ENCODE data around the gene BRI3. TPM values are rescaled to one million over a fixed set of nuclear protein-coding genes. Genes with fewer than 3 reads are reported as not detected.

The BRI3 gene, protein sequence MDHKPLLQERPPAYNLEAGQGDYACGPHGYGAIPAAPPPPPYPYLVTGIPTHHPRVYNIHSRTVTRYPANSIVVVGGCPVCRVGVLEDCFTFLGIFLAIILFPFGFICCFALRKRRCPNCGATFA
- total RNA-seq = 10 to 100 TPM; 49.4 to 49.9 TPM

DNA sequence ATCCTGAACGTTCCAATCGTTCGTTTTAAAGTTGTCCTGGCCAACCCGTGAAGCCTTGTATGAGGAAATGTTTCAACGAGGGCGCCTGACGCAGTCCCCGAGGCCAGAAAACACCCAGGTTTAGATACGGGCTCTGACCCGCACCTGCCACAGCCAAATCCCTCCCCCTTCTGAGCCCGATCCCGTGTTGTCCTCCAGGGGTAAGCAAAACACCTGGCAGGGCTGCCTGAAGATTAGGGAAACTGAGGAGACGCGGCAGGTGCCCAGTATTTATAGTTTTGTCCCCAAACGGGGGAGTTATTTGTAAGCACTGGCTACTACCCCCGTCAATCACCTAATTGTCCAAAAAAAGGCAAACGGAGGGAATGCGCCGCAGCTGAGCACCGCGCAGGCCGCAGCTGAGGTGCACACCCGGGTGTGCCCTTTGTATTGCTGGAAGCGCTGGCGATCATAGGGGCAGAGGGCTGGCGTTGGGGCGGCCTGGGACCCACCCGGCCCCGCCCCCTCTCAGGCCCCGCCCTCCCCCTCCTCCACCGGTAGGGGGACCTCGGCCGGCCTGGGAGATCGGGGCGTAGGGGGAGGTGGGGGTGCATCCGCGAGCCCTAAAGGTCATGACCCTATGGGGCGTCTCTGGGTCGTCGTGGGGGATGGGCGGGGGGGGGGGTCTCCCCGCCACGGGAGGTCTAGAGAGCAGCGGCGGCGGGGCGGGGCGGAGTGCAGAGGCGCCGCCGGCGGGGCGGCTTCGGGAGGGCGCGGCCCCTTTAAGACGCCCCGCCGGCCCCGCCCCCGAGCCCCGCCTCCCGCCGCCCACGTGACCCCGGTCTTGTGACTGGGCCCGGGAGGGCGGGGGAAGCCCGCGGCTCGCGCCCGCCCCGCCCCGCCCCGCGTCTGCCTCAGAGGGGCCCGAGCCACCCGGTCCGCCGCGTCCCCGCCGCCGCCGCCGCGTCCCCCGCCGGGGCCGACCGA is at the start of gene BRI3:
TSS of gene BRI3 (plus strand) at position 896 of the 966 bp plus-strand sequence. CDS start 110 bp downstream, outside the sequence.
- Mint-ChIP-seq H3K36me3 (ENCODE audit: low read depth) (peaks cover 4% of the 10 kb centered on the region), H3K4me3 (peak within 1 kb of the TSS; percentile 77), H3K4me1 (peaks cover 28% of the 10 kb centered on the region), H3K27ac (peak within 1 kb of the TSS; percentile 68), H3K27me3 (no peaks in the 10 kb centered on the region), H3K9me3 (no peaks in the 10 kb centered on the region)
- ChIA-PET CTCF (no interaction called here), POLR2A (interaction anchor here (1.4 to 1.9 kb wide), 2 partner anchors 30 kb away, joined by 6 to 9 read pairs; partner anchors contain the start of gene TECPR1)
- DNase-seq = peak; percentile 92

DNA sequence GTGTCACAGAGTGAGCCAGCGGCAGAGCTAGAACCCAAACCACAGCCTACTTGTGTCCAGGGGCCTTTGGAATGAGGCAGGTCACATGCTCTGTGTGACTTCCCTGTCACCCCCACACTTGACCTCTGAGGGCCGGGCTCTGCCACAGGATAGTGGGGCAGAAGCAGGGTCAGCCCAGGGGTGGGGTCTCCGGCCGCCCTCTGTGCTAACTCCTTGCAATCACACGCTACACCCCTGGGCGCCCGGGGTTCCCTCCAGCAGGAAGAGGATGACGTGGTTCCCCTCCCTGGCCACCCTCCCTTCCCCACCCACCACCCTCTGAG is 49.3 kb upstream of the BRI3 start:
- no peaks in the 10 kb centered on the region for H3K27me3 Mint-ChIP-seq
- DNase-seq = no peak
- CTCF ChIA-PET = interaction anchor here (0.7 kb wide), 1 partner anchor 76 kb away, joined by 3 read pairs; no protein-coding TSS in a partner anchor
- POLR2A ChIA-PET = interaction anchor here (1.6 kb wide), 1 partner anchor 19 kb away, joined by 4 read pairs; no protein-coding TSS in a partner anchor
- no peaks in the 10 kb centered on the region for H3K9me3 Mint-ChIP-seq
- peaks cover 23% of the 10 kb centered on the region for H3K36me3 Mint-ChIP-seq (ENCODE audit: low read depth)
- no peaks in the 10 kb centered on the region for H3K4me1 Mint-ChIP-seq
- no peak overlapping the region for H3K4me3 Mint-ChIP-seq
- no peak overlapping the region for H3K27ac Mint-ChIP-seq

DNA sequence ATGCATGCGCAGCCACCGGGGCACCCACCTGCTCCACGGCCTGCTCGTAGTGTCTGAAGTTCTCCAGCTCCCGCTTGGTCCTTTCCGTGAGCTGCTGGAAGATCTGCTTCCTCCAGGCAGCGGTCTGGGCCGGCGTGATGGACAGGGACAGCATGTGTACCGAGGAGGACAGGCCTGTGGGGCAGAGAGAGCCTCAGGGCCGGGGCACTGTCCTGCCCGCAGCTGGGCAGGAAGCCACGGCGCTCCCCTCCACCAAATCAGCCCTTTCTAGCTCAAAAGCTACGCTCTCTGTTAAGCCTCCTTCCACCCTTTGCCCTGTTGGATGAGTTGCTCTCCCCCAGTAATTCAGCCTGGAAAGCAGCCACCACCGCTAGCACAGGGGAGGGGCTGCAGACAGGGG is 48.7 kb upstream of the BRI3 start:
- Mint-ChIP-seq H3K4me3 (no peak overlapping the region), H3K27me3 (no peaks in the 10 kb centered on the region), H3K27ac (no peak overlapping the region), H3K9me3 (no peaks in the 10 kb centered on the region), H3K4me1 (no peaks in the 10 kb centered on the region), H3K36me3 (ENCODE audit: low read depth) (peaks cover 19% of the 10 kb centered on the region)
- ChIA-PET CTCF (interaction anchor here (0.7 kb wide), 1 partner anchor 77 kb away, joined by 3 read pairs; no protein-coding TSS in a partner anchor), POLR2A (interaction anchor here (1.6 kb wide), 1 partner anchor 18 kb away, joined by 4 read pairs; no protein-coding TSS in a partner anchor)
- no peak for DNase-seq

GRCh38 chr7:98233219-98234070 is 48.0 kb upstream of the BRI3 start:
- Mint-ChIP-seq H3K4me1 (no peaks in the 10 kb centered on the region), H3K36me3 (ENCODE audit: low read depth) (peaks cover 18% of the 10 kb centered on the region), H3K9me3 (no peaks in the 10 kb centered on the region), H3K27me3 (no peaks in the 10 kb centered on the region), H3K27ac (no peak overlapping the region), H3K4me3 (no peak overlapping the region)
- ChIA-PET CTCF (interaction anchor here (0.5 kb wide), 1 partner anchor 26 kb away, joined by 3 read pairs; no protein-coding TSS in a partner anchor), POLR2A (interaction anchor here (1.6 kb wide), 1 partner anchor 17 kb away, joined by 4 read pairs; no protein-coding TSS in a partner anchor)
- no peak for DNase-seq

GRCh38 chr7:98234429-98235147 is 46.9 kb upstream of the BRI3 start:
- no peak overlapping the region for H3K4me3 Mint-ChIP-seq
- H3K9me3 Mint-ChIP-seq = no peaks in the 10 kb centered on the region
- no peaks in the 10 kb centered on the region for H3K27me3 Mint-ChIP-seq
- POLR2A ChIA-PET = interaction anchor here (1.1 kb wide), 1 partner anchor 16 kb away, joined by 3 read pairs; no protein-coding TSS in a partner anchor
- peaks cover 29% of the 10 kb centered on the region for H3K36me3 Mint-ChIP-seq (ENCODE audit: low read depth)
- H3K27ac Mint-ChIP-seq = no peak overlapping the region
- H3K4me1 Mint-ChIP-seq = no peaks in the 10 kb centered on the region
- no peak for DNase-seq
- CTCF ChIA-PET = interaction anchor here (0.5 to 1.0 kb wide), 2 partner anchors 25 to 67 kb away, joined by 3 read pairs; no protein-coding TSS in a partner anchor

DNA sequence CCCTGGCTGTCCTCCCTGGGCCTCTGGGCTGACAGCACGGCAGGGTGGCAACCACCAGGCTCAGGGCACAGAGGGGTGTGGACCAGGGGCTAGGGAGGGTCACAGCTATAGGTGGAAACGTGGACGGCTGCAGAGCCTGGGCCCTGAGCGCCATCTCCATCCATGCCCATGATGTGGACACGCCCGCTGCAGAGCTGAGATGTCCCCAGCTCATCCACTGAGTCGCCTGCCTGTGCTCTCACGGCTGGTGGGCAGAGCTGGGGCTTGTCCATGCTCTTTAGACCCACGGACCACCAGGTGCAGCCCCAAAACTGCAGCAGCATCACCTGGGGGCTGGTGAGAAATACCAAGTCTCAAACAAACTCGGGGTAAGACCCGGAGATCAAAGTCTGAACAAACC is 45.6 kb upstream of the BRI3 start:
- H3K27me3 Mint-ChIP-seq = no peaks in the 10 kb centered on the region
- no peaks in the 10 kb centered on the region for H3K9me3 Mint-ChIP-seq
- POLR2A ChIA-PET = no interaction called here
- no peak overlapping the region for H3K27ac Mint-ChIP-seq
- no peak overlapping the region for H3K4me3 Mint-ChIP-seq
- DNase-seq = no peak
- peaks cover 33% of the 10 kb centered on the region for H3K36me3 Mint-ChIP-seq (ENCODE audit: low read depth)
- CTCF ChIA-PET = interaction anchor here (1.0 kb wide), 1 partner anchor 68 kb away, joined by 3 read pairs; no protein-coding TSS in a partner anchor
- no peaks in the 10 kb centered on the region for H3K4me1 Mint-ChIP-seq

DNA sequence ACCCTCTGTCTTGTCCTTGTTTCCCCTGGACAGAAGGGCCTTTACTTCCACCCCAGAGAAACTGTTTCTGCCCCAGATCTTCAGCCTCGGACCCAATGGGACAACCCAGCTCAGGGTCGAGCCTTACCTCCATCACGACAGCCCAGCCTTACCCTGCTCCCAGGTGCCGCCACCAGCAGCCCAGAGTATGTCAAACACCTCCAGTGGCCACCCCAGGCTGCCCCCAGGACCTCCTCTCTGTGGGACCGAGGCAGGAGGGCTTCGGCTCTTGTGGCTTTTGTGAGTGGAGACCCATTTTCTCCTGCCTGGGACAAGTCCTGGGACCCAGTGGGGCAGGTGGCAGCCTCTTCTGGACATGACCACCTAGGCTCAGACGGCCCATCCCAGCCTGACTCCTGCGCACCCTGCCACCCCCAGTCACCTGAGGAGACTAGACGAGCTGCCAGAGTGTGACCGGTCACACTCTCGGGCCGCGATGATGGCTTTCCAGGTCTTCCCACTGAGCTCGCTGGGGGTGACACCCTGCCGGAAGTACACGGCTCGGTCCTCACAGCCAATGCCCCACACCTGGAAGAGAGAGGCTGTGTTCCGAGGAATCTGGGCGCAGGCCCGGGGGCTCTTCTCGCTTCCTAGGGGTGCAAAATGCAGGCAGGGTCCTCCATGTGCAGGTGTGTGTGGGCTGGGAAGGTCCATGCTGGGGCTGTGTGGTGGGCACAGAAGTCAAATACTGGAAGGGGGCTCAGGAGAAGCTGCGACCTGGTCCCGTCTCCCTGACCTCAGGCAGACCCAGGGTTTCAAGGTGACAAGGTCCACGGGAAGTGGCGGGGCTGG is 44.9 kb upstream of the BRI3 start:
- Mint-ChIP-seq H3K9me3 (no peaks in the 10 kb centered on the region), H3K27ac (no peak overlapping the region), H3K36me3 (ENCODE audit: low read depth) (peaks cover 40% of the 10 kb centered on the region), H3K27me3 (no peaks in the 10 kb centered on the region), H3K4me1 (no peaks in the 10 kb centered on the region), H3K4me3 (no peak overlapping the region)
- CTCF ChIA-PET = no interaction called here
- DNase-seq = no peak
- POLR2A ChIA-PET = no interaction called here

GRCh38 chr7:98238076-98238475 is 43.4 kb upstream of the BRI3 start:
- H3K4me1 Mint-ChIP-seq = no peaks in the 10 kb centered on the region
- H3K36me3 Mint-ChIP-seq (ENCODE audit: low read depth) = peaks cover 43% of the 10 kb centered on the region
- no peaks in the 10 kb centered on the region for H3K27me3 Mint-ChIP-seq
- no peak for DNase-seq
- POLR2A ChIA-PET = no interaction called here
- no peak overlapping the region for H3K27ac Mint-ChIP-seq
- CTCF ChIA-PET = no interaction called here
- no peaks in the 10 kb centered on the region for H3K9me3 Mint-ChIP-seq
- H3K4me3 Mint-ChIP-seq = no peak overlapping the region

DNA sequence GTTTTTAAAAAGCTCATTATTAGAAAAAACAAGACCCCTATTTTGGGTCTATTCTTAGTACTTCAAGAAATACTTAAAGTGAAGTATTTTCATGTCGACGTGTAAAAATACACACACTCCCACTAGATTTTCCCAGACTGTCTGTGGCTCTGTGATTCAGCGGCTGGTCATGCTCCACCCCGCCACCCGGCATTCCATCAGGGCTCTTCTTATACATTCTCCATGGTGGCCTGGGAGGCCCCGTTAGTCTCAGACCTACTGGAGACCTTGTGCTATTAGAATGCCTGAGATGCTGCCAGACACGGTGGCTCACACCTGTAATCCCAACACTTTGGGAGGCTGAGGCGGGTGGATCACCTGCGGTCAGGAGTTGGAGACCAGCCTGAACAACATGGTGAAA is 42.5 kb upstream of the BRI3 start:
- Mint-ChIP-seq H3K36me3 (ENCODE audit: low read depth) (peaks cover 40% of the 10 kb centered on the region), H3K9me3 (no peaks in the 10 kb centered on the region), H3K27ac (no peak overlapping the region), H3K4me1 (no peaks in the 10 kb centered on the region), H3K4me3 (no peak overlapping the region), H3K27me3 (no peaks in the 10 kb centered on the region)
- POLR2A ChIA-PET = no interaction called here
- no peak for DNase-seq
- CTCF ChIA-PET = interaction anchor here (1.1 kb wide), 1 partner anchor 11 kb away, joined by 3 read pairs; no protein-coding TSS in a partner anchor

GRCh38 chr7:98240961-98241673 is 40.4 kb upstream of the BRI3 start:
- peak; percentile 23 for DNase-seq
- CTCF ChIA-PET = no interaction called here

GRCh38 chr7:98241674-98242241 is 39.7 kb upstream of the BRI3 start:
- Mint-ChIP-seq H3K4me1 (no peaks in the 10 kb centered on the region), H3K4me3 (no peak overlapping the region), H3K27ac (no peak overlapping the region), H3K36me3 (ENCODE audit: low read depth) (peaks cover 38% of the 10 kb centered on the region), H3K27me3 (no peaks in the 10 kb centered on the region), H3K9me3 (no peaks in the 10 kb centered on the region)
- ChIA-PET POLR2A (interaction anchor here (0.9 kb wide), 1 partner anchor 9 kb away, joined by 5 read pairs; no protein-coding TSS in a partner anchor), CTCF (no interaction called here)
- no peak for DNase-seq

More at GRCh38 chr7:98240961-98241673, 40.4 kb upstream of the BRI3 start:
- Mint-ChIP-seq H3K27ac (no peak overlapping the region), H3K4me1 (no peaks in the 10 kb centered on the region), H3K27me3 (no peaks in the 10 kb centered on the region), H3K9me3 (no peaks in the 10 kb centered on the region), H3K4me3 (no peak overlapping the region), H3K36me3 (ENCODE audit: low read depth) (peaks cover 41% of the 10 kb centered on the region)
- POLR2A ChIA-PET = interaction anchor here (0.9 kb wide), 1 partner anchor 10 kb away, joined by 5 read pairs; no protein-coding TSS in a partner anchor

All from activated CD4-positive, alpha-beta memory T cell treated with anti-CD3 and anti-CD28 coated beads, Interleukin-2, amount 10 ng/mL, durations not matched to agents 7 days and 5 days (primary cell).